Measurements from ENCODE around the gene PTPRU.

PTPRU gene

GRCh38 chr1:29371332-29371731 lies 135.0 kb downstream of the PTPRU start:
- DNase-seq, result no peak

- DNase-seq, result no peak
Observed at GRCh38 chr1:29372108-29372507, 135.8 kb downstream of the PTPRU start.

All from NCI-H146 (cell line).